NCI-H748 (cell line): ENCODE measurements around the gene UBE2J2.

Source experiments
- DNase-seq: peaks from one replicate; lab custom pipeline; 2025; ENCODE audit not compliant: unreplicated experiment; lab: John Stamatoyannopoulos, UW

UBE2J2 gene

GRCh38 chr1:1242461-1243265 lies 31.0 kb downstream of the UBE2J2 start:
- no peak for DNase-seq

- no peak for DNase-seq
These were observed 31.9 kb downstream of the UBE2J2 start for GRCh38 chr1:1241588-1242219.

- DNase-seq = no peak
These were observed 32.6 kb downstream of the UBE2J2 start for GRCh38 chr1:1240822-1241587.

GRCh38 chr1:1240348-1240732 lies 33.3 kb downstream of the UBE2J2 start:
- no peak for DNase-seq

- DNase-seq = no peak
These were observed 33.9 kb downstream of the UBE2J2 start for GRCh38 chr1:1239614-1240347.

GRCh38 chr1:1239227-1239613 lies 34.4 kb downstream of the UBE2J2 start:
- DNase-seq = no peak

GRCh38 chr1:1238702-1239178 lies 34.9 kb downstream of the UBE2J2 start:
- no peak for DNase-seq

GRCh38 chr1:1237874-1238701 lies 35.6 kb downstream of the UBE2J2 start:
- peak; percentile 14 for DNase-seq

- no peak for DNase-seq
These were observed 36.4 kb downstream of the UBE2J2 start for GRCh38 chr1:1236945-1237873.

GRCh38 chr1:1236176-1236763 lies 37.4 kb downstream of the UBE2J2 start:
- DNase-seq = no peak

GRCh38 chr1:1235016-1235744 lies 38.5 kb downstream of the UBE2J2 start:
- no peak for DNase-seq

GRCh38 chr1:1234180-1234808 lies 39.4 kb downstream of the UBE2J2 start:
- no peak for DNase-seq

GRCh38 chr1:1233567-1233892 lies 40.1 kb downstream of the UBE2J2 start:
- no peak for DNase-seq

- no peak for DNase-seq
These were observed 40.7 kb downstream of the UBE2J2 start for GRCh38 chr1:1232796-1233566.

GRCh38 chr1:1232208-1232795 lies 41.4 kb downstream of the UBE2J2 start, which contains the start of gene B3GALT6:
Gene B3GALT6 (plus strand): TSS chr1:1232237. CDS start chr1:1232279, 42 bp downstream.
- DNase-seq = no peak

- DNase-seq = peak; percentile 95
These were observed 42.0 kb downstream of the UBE2J2 start, which contains the start of gene SDF4 for GRCh38 chr1:1231400-1232207. Gene SDF4 (minus strand): TSS chr1:1232001. CDS start chr1:1228772, 3,229 bp downstream.
